Measurements from ENCODE around the gene PTPN1.

Gene PTPN1

GRCh38 chr20:50602432-50603088 is 92.4 kb downstream of the PTPN1 start:
- no peak overlapping the region for H3K4me3 ChIP-seq (replicated peaks in 1 of 2; ENCODE audit: low read depth in 2 of 2, low read length in 2 of 2)
- no peak for DNase-seq (ENCODE audit: low read depth in 2 of 2)
- TF ChIP-seq CTCF (IDR thresholded peaks at IDR 0.05; ENCODE audit: low read depth, low read length), result no peak

DNA sequence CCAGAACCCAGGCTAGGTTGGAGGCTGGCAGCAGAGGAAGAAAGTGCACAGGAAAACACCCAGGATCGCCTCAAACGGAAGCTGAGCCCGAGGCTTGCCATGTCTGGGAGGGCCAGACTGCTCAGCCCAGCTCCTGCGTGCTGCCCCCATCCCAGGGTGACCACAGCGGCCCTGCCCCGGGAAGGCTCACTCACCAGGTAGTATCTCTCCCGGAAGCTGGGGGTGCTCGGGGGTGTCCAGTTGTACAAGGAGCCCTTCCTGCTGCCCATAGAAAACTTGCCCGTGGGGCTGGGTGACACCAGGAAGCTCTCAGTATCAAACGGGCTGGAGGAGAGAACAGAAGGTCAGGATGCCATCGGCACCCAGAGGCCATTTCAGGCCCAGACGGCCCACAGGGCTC is 94.3 kb downstream of the PTPN1 start:
- DNase-seq (ENCODE audit: low read depth in 2 of 2), result no peak
- TF ChIP-seq CTCF (IDR thresholded peaks at IDR 0.05; ENCODE audit: low read depth, low read length), result no peak
- H3K4me3 ChIP-seq (replicated peaks in 1 of 2; ENCODE audit: low read depth in 2 of 2, low read length in 2 of 2), result no peak overlapping the region

GRCh38 chr20:50605136-50605535 is 95.0 kb downstream of the PTPN1 start:
- H3K4me3 ChIP-seq (replicated peaks in 1 of 2; ENCODE audit: low read depth in 2 of 2, low read length in 2 of 2), result no peak overlapping the region
- no peak for DNase-seq (ENCODE audit: low read depth in 2 of 2)
- TF ChIP-seq CTCF (IDR thresholded peaks at IDR 0.05; ENCODE audit: low read depth, low read length), result no peak

DNA sequence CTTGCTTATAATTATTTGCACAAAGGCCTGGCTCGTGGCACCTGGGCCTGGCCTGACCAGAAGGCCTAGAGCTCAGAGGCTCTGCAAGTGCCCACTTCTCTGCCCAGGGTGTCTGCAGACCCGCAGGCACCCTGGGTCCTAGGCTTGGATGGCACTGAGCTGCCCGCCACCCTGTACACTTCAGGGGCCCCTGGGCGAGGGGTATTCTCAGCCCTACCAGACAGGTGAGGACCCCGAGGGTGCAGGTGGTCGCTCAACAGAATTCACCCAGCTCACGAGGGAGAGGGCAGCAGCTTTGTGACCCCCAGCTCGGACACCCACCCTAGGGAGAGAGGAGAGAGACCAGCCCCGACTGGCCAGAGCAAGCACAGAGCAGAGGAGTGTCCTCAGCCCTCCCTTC is 97.3 kb downstream of the PTPN1 start:
- H3K4me3 ChIP-seq (replicated peaks in 1 of 2; ENCODE audit: low read depth in 2 of 2, low read length in 2 of 2), result no peak overlapping the region
- TF ChIP-seq CTCF (IDR thresholded peaks at IDR 0.05; ENCODE audit: low read depth, low read length), result no peak
- no peak for DNase-seq (ENCODE audit: low read depth in 2 of 2)

DNA sequence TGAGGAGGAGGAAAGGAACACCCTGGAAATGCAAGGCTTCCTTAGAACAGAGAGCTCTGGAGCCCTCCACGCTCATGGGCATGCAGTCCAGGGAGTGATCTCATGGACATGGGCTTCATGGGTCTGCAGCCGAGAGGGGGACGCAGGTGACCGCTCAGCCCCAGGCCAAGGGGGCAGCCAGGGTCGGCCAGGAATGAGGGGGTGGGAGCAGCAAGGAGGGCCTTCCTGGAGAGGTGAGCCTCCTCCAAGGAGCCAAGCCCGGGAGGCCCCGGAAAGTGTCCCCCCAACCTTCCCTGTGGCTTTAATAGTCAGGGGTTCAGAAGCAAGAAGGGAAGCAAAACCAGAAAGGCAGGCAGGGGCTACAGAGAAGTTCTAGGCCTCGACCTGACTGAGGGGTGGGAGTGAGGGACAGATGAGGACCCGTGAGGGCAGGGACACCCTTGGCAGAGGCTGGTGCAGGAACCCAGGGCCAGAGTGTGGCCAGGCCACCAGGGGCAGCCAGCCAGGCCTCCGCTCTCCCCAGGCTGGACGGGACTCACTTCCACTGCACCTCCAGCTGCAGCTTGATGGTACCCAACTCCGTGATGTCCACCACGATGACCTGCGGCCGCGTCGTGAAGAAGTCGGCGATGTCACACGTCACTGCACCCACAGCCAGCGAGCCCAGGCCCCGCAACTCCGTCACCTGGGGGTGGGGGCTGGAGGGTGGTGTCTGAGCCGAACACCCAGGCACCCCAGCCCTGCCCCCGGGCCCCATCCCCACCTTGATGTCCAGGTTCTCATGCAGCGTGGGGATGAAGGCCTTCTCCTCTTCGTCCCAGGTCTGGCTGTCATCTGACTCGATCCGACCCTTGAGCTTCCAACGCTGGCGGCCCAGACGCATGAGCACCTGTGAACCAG is 97.9 kb downstream of the PTPN1 start:
- no peak for DNase-seq (ENCODE audit: low read depth in 2 of 2)
- no peak for TF ChIP-seq CTCF (IDR thresholded peaks at IDR 0.05; ENCODE audit: low read depth, low read length)
- no peak overlapping the region for H3K4me3 ChIP-seq (replicated peaks in 1 of 2; ENCODE audit: low read depth in 2 of 2, low read length in 2 of 2)

- no peak overlapping the region for H3K4me3 ChIP-seq (replicated peaks in 1 of 2; ENCODE audit: low read depth in 2 of 2, low read length in 2 of 2)
- no peak for DNase-seq (ENCODE audit: low read depth in 2 of 2)
- TF ChIP-seq CTCF (IDR thresholded peaks at IDR 0.05; ENCODE audit: low read depth, low read length), result no peak
Measured at GRCh38 chr20:50608750-50609104, 98.5 kb downstream of the PTPN1 start.
